ENCODE data around the gene LGMN.
"Not testable (repeated sequence)": the region's sequence is repeated elsewhere in the genome, so short reads cannot be mapped to it uniquely, and the experiment has no call there.

Gene LGMN

DNA sequence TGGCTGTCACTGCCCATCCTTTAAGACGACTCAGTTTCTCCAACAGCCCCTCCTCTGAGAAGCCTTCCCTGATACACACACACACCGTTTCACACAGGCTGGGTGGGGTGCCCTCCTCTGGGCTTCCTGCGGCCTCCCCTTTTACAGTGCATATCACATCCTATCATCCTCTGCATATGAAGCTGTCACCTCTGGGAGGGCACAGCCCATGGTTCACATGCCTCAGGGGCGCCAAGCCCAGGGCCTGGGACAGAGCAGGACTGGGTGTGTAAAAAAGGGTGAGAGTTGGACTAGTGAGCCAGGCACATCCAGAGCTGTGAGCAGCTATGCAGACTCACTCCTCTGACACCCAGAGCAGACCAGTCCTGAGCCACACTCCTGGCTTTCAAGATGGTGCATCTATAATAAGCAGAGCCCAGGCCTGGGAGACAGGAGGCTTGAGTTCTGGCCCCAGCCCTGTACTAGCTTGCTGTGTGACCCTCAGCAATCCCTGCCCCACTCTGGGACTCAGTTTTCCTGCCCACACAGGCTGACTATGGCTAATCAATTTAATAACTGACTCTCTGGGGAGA is 62.6 kb downstream of the LGMN start:
- no peak for DNase-seq (ENCODE audit: extremely low read depth, low read depth)
- TF ChIP-seq, protein P1, sequence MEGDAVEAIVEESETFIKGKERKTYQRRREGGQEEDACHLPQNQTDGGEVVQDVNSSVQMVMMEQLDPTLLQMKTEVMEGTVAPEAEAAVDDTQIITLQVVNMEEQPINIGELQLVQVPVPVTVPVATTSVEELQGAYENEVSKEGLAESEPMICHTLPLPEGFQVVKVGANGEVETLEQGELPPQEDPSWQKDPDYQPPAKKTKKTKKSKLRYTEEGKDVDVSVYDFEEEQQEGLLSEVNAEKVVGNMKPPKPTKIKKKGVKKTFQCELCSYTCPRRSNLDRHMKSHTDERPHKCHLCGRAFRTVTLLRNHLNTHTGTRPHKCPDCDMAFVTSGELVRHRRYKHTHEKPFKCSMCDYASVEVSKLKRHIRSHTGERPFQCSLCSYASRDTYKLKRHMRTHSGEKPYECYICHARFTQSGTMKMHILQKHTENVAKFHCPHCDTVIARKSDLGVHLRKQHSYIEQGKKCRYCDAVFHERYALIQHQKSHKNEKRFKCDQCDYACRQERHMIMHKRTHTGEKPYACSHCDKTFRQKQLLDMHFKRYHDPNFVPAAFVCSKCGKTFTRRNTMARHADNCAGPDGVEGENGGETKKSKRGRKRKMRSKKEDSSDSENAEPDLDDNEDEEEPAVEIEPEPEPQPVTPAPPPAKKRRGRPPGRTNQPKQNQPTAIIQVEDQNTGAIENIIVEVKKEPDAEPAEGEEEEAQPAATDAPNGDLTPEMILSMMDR (IDR thresholded peaks at IDR 0.05; ENCODE audit: low read depth, low read length): no peak

DNA sequence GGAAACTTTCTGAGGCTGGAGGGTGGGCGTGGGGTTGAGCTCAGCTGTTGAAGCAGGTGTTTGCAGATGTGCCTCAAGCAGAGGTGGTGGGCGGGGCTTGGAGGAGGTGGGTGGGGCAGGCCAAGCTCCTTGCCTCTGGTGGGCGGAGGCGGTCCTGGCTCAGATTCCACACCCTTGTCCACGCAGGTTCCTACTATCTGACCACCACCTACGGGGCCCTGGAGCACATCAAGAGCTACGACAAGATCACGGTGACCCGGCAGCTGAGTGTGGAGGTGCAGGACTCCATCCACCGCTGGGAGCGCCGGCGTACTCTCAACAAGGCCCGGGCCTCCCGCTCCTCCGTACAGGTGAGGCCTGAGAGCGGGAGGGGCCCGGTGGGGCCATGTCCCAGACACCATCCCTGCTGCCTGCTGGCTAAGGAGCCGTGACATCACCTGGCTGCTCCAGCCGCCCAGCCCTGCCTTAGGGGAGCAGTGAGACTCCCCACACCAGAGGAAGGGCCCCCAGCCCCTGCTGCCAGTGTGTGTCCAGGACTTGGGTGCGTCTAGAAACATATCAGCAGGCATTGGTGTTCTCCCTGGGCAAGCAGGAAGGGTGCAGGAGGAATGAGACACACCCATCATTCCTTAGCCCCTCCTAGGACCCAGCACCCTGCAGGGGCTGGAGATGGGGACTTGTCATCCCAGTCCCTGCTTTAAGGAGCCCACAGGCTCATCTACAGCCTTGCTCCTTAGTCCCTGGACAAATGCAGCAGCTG is 63.4 kb downstream of the LGMN start:
- no peak for DNase-seq (ENCODE audit: extremely low read depth, low read depth)

DNA sequence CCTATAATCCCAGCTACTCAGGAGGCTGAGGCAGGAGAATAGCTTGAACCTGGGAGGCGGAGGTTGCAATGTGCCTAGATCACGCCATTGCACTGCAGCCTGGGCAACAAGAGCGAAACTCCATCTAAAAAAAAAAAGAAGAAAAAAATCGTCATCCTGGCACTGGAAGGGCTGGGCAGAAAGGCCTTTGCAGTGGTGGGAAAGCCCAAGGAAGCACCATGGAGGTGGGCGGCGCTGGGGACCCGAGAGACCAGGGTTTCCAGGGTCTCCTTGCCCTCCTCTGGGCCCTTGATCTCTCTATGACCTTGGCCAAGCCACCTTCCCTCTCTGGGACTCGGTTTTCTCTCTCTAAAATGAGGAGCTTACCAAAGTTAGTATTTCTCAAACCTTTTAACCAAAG is 65.4 kb downstream of the LGMN start:
- TF ChIP-seq, protein P1 (IDR thresholded peaks at IDR 0.05; ENCODE audit: low read depth, low read length): no peak
- DNase-seq (ENCODE audit: extremely low read depth, low read depth): no peak

More for the DNA sequence above, 63.4 kb downstream of the LGMN start:
- TF ChIP-seq, protein P1 (IDR thresholded peaks at IDR 0.05; ENCODE audit: low read depth, low read length): no peak

DNA sequence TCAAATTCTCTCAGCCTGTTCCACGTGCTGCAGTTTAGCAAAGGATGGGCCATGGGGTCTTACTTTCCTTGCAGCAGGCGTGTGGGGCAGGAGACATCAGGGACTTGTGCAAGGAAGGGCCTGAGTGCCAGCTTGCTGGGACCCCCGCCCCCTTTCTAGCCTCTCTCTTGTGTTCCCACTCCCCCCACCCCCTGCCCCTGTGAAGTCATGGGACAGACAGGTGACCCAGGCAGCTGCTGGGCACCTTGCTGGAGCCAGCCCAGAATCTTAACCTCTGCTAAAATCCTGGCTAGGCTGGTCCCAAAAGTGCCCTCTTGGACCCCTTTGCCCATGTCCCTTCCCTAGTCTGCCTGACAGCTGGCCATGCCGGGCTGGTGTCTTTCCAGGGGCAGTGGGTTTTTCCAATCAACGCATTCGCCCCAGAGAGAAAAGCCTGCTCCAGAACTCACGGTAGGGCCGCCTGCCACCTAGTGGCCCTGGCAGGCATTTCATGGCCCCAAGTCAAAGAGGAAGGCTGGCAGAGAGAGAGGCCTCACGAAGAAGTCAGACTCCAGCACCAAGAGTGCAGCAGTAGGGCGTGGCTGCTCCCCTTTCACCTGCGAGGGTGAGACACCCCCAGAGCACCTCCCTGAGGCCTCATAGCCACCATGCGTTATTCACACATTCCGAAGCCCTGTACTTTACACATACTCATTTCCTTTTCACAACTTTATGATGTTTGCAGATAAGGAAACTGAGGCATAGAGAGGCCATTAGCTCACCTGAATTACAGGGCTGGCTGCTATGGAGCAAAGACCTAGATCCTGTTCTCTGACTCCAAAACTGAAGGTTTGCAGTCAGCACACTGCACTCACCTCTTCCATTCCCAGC is 67.4 kb downstream of the LGMN start:
- peak; percentile 49 for DNase-seq (ENCODE audit: extremely low read depth, low read depth)
- TF ChIP-seq, protein P1 (IDR thresholded peaks at IDR 0.05; ENCODE audit: low read depth, low read length): peak; percentile 98

DNA sequence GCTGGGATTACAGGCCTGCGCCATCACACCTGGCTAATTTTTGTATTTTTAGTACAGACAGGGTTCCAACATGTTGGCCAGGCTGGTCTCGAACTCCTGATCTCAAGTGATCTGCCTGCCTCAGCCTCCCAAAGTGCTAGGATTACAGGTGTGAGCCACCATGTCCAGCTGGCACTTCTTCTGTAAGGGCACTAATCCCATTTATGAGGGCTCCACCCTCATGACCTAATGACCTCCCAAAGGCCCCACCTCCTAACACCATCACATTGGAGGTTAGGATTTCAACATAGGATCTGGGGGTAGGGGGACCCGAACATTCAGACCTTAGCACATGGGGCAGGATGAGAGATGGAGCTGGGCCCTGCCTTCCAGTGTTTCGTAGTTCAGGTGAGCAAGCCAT is 68.1 kb downstream of the LGMN start:
- DNase-seq (ENCODE audit: extremely low read depth, low read depth): not testable (repeated sequence)

DNA sequence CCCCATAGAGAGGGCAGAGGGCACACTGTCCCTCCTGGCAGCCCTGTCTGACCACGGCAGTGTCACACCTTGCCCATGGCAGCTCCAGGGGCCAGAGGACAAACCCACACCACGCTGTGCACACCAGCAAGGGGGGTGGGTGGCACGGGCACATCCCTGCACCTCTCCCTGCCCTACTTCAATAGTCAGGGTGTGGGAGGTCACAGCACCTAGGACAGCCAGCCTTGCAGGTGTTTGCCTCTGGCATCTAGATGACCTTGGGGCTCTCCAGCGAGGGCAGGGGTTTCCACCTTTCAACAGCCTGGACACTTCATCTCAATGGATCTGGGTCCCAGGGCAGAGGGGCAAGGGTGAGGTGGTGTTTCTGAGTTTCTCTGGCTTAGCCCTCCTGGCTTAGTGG is 69.2 kb downstream of the LGMN start:
- TF ChIP-seq, protein P1 (IDR thresholded peaks at IDR 0.05; ENCODE audit: low read depth, low read length): no peak
- no peak for DNase-seq (ENCODE audit: extremely low read depth, low read depth)

DNA sequence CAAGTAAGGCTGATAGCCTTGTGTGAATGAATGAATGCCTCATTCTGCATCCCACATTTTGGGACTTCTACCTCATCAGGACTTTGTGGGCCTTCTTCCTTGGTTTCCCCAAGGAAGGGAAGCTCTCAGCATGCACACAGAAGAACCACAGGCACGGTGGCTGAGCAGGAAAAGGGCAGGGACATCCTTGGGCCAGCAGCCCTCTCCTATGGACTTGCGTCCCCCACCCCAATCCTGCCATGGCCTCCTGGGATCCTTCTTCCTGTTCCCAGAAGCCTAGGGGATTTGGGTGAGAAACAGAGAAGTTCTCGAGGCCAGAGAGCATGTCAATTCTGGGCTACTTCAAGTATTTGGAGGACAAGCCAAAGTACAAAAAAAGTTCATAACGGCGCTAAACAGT is 69.7 kb downstream of the LGMN start:
- no peak for DNase-seq (ENCODE audit: extremely low read depth, low read depth)
- TF ChIP-seq, protein P1 (IDR thresholded peaks at IDR 0.05; ENCODE audit: low read depth, low read length): no peak
